ENCODE measurements around the gene FHDC1. TPM values are rescaled to one million over a fixed set of nuclear protein-coding genes. Genes with fewer than 3 reads are reported as not detected.

Gene FHDC1
- polyA plus RNA-seq, 4 donors: 3.7 to 12.7 (median 10.0) TPM

- Histone ChIP-seq H3K4me1 (ENCODE audit: control insufficient read depth in 3 of 3, insufficient read depth in 2 of 3, low read depth in 1 of 3, low read length in 2 of 3) (peaks cover 3 to 35% (median 6%) of the 10 kb centered on the region in 3 donors), H3K9me3 (ENCODE audit: control insufficient read depth in 2 of 2, insufficient read depth in 1 of 2, low read depth in 1 of 2, low read length in 1 of 2) (peaks cover 0 to 2% of the 10 kb centered on the region in 2 donors), H3K27ac (ENCODE audit: low read depth in 1 of 3, low read length in 2 of 3) (peak overlapping the region in 1 of 3 donors; percentile 59), H3K36me3 (ENCODE audit: control insufficient read depth in 3 of 3, insufficient read depth in 2 of 3, low read depth in 1 of 3, low read length in 3 of 3) (peaks cover 0 to 23% (median 2%) of the 10 kb centered on the region in 3 donors), H3K27me3 (ENCODE audit: control insufficient read depth in 3 of 3, insufficient read depth in 3 of 3, low read length in 3 of 3) (no peaks in the 10 kb centered on the region), H3K4me3 (ENCODE audit: low read depth in 1 of 3, low read length in 3 of 3) (no peak overlapping the region)
- WGBS, 3 donors: 90 to 95% (median 92%) methylated on average over 9 of the region's 9 CpGs
- no peak for DNase-seq
- no peak for FAIRE-seq
Measured at GRCh38 chr4:152945639-152946038, 9.5 kb downstream of the FHDC1 start.

DNA sequence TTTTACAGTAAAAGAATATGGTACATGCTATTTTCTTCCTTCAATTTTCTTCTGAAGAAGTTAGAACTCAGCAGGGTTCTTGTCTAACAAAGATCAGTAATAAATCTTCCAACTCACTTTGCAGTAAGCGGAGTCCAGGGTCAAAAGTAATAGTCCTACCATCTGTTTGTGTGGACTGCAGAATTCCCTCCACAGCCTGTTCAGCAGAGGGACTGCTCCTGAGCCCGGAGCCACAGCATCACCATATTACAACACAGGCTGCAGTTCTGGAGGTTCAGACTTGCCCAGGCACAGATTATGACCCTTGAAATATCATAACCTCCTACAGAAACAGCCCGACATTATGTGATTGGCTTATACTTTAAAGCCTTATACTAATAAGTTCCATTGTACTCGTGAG lies 10.3 kb downstream of the FHDC1 start:
- Histone ChIP-seq H3K27me3 (ENCODE audit: control insufficient read depth in 3 of 3, insufficient read depth in 3 of 3, low read length in 3 of 3) (no peaks in the 10 kb centered on the region), H3K36me3 (ENCODE audit: control insufficient read depth in 3 of 3, insufficient read depth in 2 of 3, low read depth in 1 of 3, low read length in 3 of 3) (peaks cover 0 to 23% (median 2%) of the 10 kb centered on the region in 3 donors), H3K4me3 (ENCODE audit: low read depth in 1 of 3, low read length in 3 of 3) (no peak overlapping the region), H3K27ac (ENCODE audit: low read depth in 1 of 3, low read length in 2 of 3) (peak overlapping the region in 1 of 3 donors; percentile 59), H3K9me3 (ENCODE audit: control insufficient read depth in 2 of 2, insufficient read depth in 1 of 2, low read depth in 1 of 2, low read length in 1 of 2) (peaks cover 0 to 2% of the 10 kb centered on the region in 2 donors), H3K4me1 (ENCODE audit: control insufficient read depth in 3 of 3, insufficient read depth in 2 of 3, low read depth in 1 of 3, low read length in 2 of 3) (peaks cover 6 to 40% (median 9%) of the 10 kb centered on the region in 3 donors)
- FAIRE-seq: no peak
- 24 to 59% (median 49%) methylated on average over 4 of the region's 4 CpGs for WGBS, 3 donors
- DNase-seq: peak; percentile 61 to 78

DNA sequence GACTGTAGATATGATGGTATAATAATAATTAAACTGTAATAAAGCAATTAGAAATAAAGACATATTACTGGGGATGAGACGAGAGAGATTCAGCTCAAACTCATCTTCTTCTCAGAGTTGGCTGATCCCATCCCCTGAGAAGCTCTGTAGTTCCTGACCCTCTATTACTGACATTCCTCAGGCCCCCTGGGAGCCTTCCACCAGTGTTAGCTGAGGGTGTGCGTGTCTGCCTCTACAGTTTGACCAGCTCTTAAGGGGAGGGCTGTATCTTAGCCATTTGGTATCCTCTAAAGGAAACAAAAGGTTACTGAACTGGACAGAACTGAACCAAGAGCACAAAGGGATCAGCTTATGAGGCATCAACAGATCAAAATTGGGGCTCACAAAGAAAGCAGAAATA lies 11.2 kb downstream of the FHDC1 start:
- H3K4me3 ChIP-seq (ENCODE audit: low read depth in 1 of 3, low read length in 3 of 3): no peak overlapping the region
- H3K27me3 ChIP-seq (ENCODE audit: control insufficient read depth in 3 of 3, insufficient read depth in 3 of 3, low read length in 3 of 3): no peaks in the 10 kb centered on the region
- FAIRE-seq: no peak
- peak overlapping the region in 1 of 3 donors; percentile 59 for H3K27ac ChIP-seq (ENCODE audit: low read depth in 1 of 3, low read length in 2 of 3)
- DNase-seq: no peak
- H3K9me3 ChIP-seq (ENCODE audit: control insufficient read depth in 2 of 2, insufficient read depth in 1 of 2, low read depth in 1 of 2, low read length in 1 of 2): peaks cover 0 to 2% of the 10 kb centered on the region in 2 donors
- peaks cover 6 to 47% (median 11%) of the 10 kb centered on the region in 3 donors for H3K4me1 ChIP-seq (ENCODE audit: control insufficient read depth in 3 of 3, insufficient read depth in 2 of 3, low read depth in 1 of 3, low read length in 2 of 3)
- H3K36me3 ChIP-seq (ENCODE audit: control insufficient read depth in 3 of 3, insufficient read depth in 2 of 3, low read depth in 1 of 3, low read length in 3 of 3): peaks cover 0 to 23% (median 2%) of the 10 kb centered on the region in 3 donors
- WGBS, 3 donors: 62 to 66% (median 63%) methylated on average over 2 of the region's 2 CpGs

- no peak overlapping the region for H3K4me3 ChIP-seq (ENCODE audit: low read depth in 1 of 3, low read length in 3 of 3)
- H3K36me3 ChIP-seq (ENCODE audit: control insufficient read depth in 3 of 3, insufficient read depth in 2 of 3, low read depth in 1 of 3, low read length in 3 of 3): peaks cover 0 to 28% (median 0%) of the 10 kb centered on the region in 3 donors
- H3K27ac ChIP-seq (ENCODE audit: low read depth in 1 of 3, low read length in 2 of 3): peak overlapping the region in 1 of 3 donors; percentile 76
- peaks cover 4 to 50% (median 8%) of the 10 kb centered on the region in 3 donors for H3K4me1 ChIP-seq (ENCODE audit: control insufficient read depth in 3 of 3, insufficient read depth in 2 of 3, low read depth in 1 of 3, low read length in 2 of 3)
- no peaks in the 10 kb centered on the region for H3K27me3 ChIP-seq (ENCODE audit: control insufficient read depth in 3 of 3, insufficient read depth in 3 of 3, low read length in 3 of 3)
- DNase-seq (no peak), FAIRE-seq (no peak)
- 36 to 59% (median 53%) methylated on average over 8 of the region's 8 CpGs for WGBS, 3 donors
- peaks cover 0 to 2% of the 10 kb centered on the region in 2 donors for H3K9me3 ChIP-seq (ENCODE audit: control insufficient read depth in 2 of 2, insufficient read depth in 1 of 2, low read depth in 1 of 2, low read length in 1 of 2)
Measured at GRCh38 chr4:152949930-152950329, 13.8 kb downstream of the FHDC1 start.

DNA sequence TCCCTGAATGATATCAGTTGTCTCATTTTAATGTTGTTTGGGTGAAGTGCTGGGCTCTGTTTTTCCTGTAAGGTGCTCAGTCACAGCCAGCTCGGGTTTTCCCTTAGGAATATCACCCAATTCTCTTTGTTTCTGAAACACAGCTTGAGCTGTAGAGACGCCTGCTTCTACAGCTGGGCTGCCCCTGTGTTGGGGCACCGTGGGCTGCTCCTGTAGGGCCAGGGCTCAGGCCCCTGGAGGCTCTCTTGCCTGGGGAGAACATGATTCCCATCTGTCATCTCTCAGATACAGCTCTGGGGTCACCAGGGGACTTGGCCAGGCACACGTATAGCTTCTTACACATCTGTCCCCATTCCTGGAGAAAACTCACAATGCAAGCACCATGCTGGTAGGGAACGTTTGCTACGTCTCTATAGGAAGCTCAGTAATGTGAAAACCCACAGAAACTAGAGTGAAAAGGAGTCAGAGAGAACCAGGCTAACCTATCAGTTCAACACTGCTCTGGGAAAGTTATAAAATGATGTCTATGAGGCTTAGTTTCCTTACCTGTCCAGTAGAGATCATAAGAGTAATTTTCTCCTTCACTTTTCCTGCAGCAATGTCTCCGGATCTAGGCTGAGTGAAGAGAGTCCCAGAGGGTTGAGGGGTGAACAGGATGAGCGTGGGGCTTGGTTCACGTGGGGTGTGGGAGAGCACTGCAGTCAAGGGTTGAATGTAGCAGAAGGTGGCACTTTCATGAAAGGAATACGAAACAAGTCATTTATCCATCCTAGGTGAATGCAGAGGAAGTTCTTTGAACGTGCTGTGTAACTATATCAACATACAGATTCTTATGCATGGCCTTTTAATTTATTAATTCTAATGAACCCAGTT lies 14.5 kb downstream of the FHDC1 start:
- Histone ChIP-seq H3K4me1 (ENCODE audit: control insufficient read depth in 3 of 3, insufficient read depth in 2 of 3, low read depth in 1 of 3, low read length in 2 of 3) (peaks cover 3 to 48% (median 8%) of the 10 kb centered on the region in 3 donors), H3K36me3 (ENCODE audit: control insufficient read depth in 3 of 3, insufficient read depth in 2 of 3, low read depth in 1 of 3, low read length in 3 of 3) (peaks cover 0 to 28% (median 0%) of the 10 kb centered on the region in 3 donors), H3K27ac (ENCODE audit: low read depth in 1 of 3, low read length in 2 of 3) (peak overlapping the region in 2 of 3 donors; percentile 32 to 76), H3K27me3 (ENCODE audit: control insufficient read depth in 3 of 3, insufficient read depth in 3 of 3, low read length in 3 of 3) (no peaks in the 10 kb centered on the region), H3K9me3 (ENCODE audit: control insufficient read depth in 2 of 2, insufficient read depth in 1 of 2, low read depth in 1 of 2, low read length in 1 of 2) (peaks cover 0 to 2% of the 10 kb centered on the region in 2 donors), H3K4me3 (ENCODE audit: low read depth in 1 of 3, low read length in 3 of 3) (no peak overlapping the region)
- DNase-seq (peak in 1 of 2 donors; percentile 14), FAIRE-seq (no peak)
- 16 to 61% (median 30%) methylated on average over 11 of the region's 11 CpGs for WGBS, 3 donors

GRCh38 chr4:152951348-152951747 lies 15.2 kb downstream of the FHDC1 start:
- peaks cover 4 to 50% (median 8%) of the 10 kb centered on the region in 3 donors for H3K4me1 ChIP-seq (ENCODE audit: control insufficient read depth in 3 of 3, insufficient read depth in 2 of 3, low read depth in 1 of 3, low read length in 2 of 3)
- H3K9me3 ChIP-seq (ENCODE audit: control insufficient read depth in 2 of 2, insufficient read depth in 1 of 2, low read depth in 1 of 2, low read length in 1 of 2): peaks cover 0 to 2% of the 10 kb centered on the region in 2 donors
- WGBS, 3 donors: 8 to 58% (median 25%) methylated on average over 3 of the region's 3 CpGs
- DNase-seq (peak; percentile 54 to 79), FAIRE-seq (no peak)
- peaks cover 0 to 27% (median 2%) of the 10 kb centered on the region in 3 donors for H3K36me3 ChIP-seq (ENCODE audit: control insufficient read depth in 3 of 3, insufficient read depth in 2 of 3, low read depth in 1 of 3, low read length in 3 of 3)
- no peak overlapping the region for H3K4me3 ChIP-seq (ENCODE audit: low read depth in 1 of 3, low read length in 3 of 3)
- H3K27ac ChIP-seq (ENCODE audit: low read depth in 1 of 3, low read length in 2 of 3): peak overlapping the region in 1 of 3 donors; percentile 76
- no peaks in the 10 kb centered on the region for H3K27me3 ChIP-seq (ENCODE audit: control insufficient read depth in 3 of 3, insufficient read depth in 3 of 3, low read length in 3 of 3)

DNA sequence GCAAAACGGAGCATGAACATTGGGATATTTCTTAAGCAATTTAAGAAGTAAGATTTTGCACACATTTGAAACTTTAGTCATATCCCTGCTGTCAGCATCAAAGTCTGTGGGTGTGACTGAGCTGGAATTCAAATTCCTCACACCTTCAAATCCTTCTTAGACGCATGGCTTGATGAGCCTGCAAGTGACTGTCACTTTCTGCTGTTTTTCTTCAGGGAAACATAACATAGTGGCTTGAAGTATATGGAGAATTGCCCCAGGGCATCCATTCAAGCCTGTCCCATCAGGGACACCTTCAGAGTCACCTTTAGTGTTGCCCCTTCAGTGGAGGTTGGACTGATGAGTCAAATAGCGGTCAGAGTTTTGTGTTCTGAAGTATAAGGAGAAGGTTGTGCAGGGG lies 17.4 kb downstream of the FHDC1 start:
- FAIRE-seq (no peak), DNase-seq (no peak)
- H3K4me3 ChIP-seq (ENCODE audit: low read depth in 1 of 3, low read length in 3 of 3): no peak overlapping the region
- peaks cover 0 to 1% of the 10 kb centered on the region in 2 donors for H3K9me3 ChIP-seq (ENCODE audit: control insufficient read depth in 2 of 2, insufficient read depth in 1 of 2, low read depth in 1 of 2, low read length in 1 of 2)
- 81 to 96% (median 89%) methylated on average over 3 of the region's 3 CpGs for WGBS, 3 donors
- H3K4me1 ChIP-seq (ENCODE audit: control insufficient read depth in 3 of 3, insufficient read depth in 2 of 3, low read depth in 1 of 3, low read length in 2 of 3): peaks cover 11 to 68% (median 12%) of the 10 kb centered on the region in 3 donors
- H3K27ac ChIP-seq (ENCODE audit: low read depth in 1 of 3, low read length in 2 of 3): peak overlapping the region in 1 of 3 donors; percentile 76
- H3K27me3 ChIP-seq (ENCODE audit: control insufficient read depth in 3 of 3, insufficient read depth in 3 of 3, low read length in 3 of 3): no peaks in the 10 kb centered on the region
- peaks cover 0 to 34% (median 2%) of the 10 kb centered on the region in 3 donors for H3K36me3 ChIP-seq (ENCODE audit: control insufficient read depth in 3 of 3, insufficient read depth in 2 of 3, low read depth in 1 of 3, low read length in 3 of 3)

DNA sequence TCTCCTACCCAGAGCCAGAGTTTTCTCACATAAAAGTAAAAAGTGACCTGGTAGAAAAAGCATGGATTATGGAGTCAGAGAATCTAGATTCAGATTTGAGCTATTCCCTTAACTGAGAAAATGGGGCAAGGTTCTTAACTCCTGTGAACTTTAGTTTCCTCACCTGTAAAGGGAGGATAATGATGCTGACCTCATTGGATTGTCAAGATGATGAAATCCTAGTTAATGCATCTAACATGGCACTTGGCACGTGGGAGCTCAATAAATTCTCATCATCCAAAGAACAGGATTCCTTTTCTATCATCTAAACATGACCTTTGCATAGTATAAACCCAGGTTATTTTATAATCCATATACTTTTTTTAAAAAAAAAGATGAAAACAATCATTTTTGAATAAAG lies 18.6 kb downstream of the FHDC1 start:
- Histone ChIP-seq H3K36me3 (ENCODE audit: control insufficient read depth in 3 of 3, insufficient read depth in 2 of 3, low read depth in 1 of 3, low read length in 3 of 3) (peaks cover under 1 to 28% (median 2%) of the 10 kb centered on the region in 3 donors), H3K27ac (ENCODE audit: low read depth in 1 of 3, low read length in 2 of 3) (peak overlapping the region in 2 of 3 donors; percentile 24 to 76), H3K9me3 (ENCODE audit: control insufficient read depth in 2 of 2, insufficient read depth in 1 of 2, low read depth in 1 of 2, low read length in 1 of 2) (no peaks in the 10 kb centered on the region), H3K4me1 (ENCODE audit: control insufficient read depth in 3 of 3, insufficient read depth in 2 of 3, low read depth in 1 of 3, low read length in 2 of 3) (peaks cover 11 to 75% (median 11%) of the 10 kb centered on the region in 3 donors), H3K4me3 (ENCODE audit: low read depth in 1 of 3, low read length in 3 of 3) (no peak overlapping the region), H3K27me3 (ENCODE audit: control insufficient read depth in 3 of 3, insufficient read depth in 3 of 3, low read length in 3 of 3) (no peaks in the 10 kb centered on the region)
- DNase-seq (peak; percentile 69 to 80), FAIRE-seq (no peak)
- WGBS, 3 donors: 29 to 68% (median 36%) methylated on average over 1 of the region's 1 CpG
